Naive B cell (primary cell): ENCODE results near the gene ITGB5. TPM values are rescaled to one million over a fixed set of nuclear protein-coding genes. Genes with fewer than 3 reads are reported as not detected.
A peak's percentile ranks its signal among the peaks of the same experiment; 100 is the strongest.

Experiments
- ATAC-seq, 2 donors: fragments of 150-1000 bp; cut with Tn5 transposase; 2 replicates each; pipeline ENCODE4 v1.10.0; 2021; ENCODE audit warnings: low read depth in 2 of 2, mild to moderate bottlenecking in 2 of 2, moderate library complexity in 2 of 2
- DNase-seq: peaks from one replicate; pipeline ENCODE4 v3.0.0; 2022
- H3K27ac Mint-ChIP-seq, 6 donors: one replicate each; pipeline ENCODE4 v1.8.0; 2020 to 2022; ENCODE audit warnings: mild to moderate bottlenecking in 6 of 6, mixed read lengths in 6 of 6, moderate library complexity in 5 of 6, inconsistent platforms in 2 of 6
- H3K27me3 Mint-ChIP-seq, 3 donors: one replicate each; pipeline ENCODE4 v1.8.0; 2021 to 2022; ENCODE audit warnings: mixed read lengths in 3 of 3, mild to moderate bottlenecking in 1 of 3
- H3K36me3 Mint-ChIP-seq, 2 donors: one replicate each; pipeline ENCODE4 v1.8.0; 2020 to 2022; ENCODE audit warnings: mixed read lengths in 2 of 2, inconsistent platforms in 1 of 2, mild to moderate bottlenecking in 1 of 2
- H3K4me1 Mint-ChIP-seq, 3 donors: one replicate each; pipeline ENCODE4 v1.8.0; 2020 to 2022; ENCODE audit warnings: mixed read lengths in 3 of 3, inconsistent platforms in 1 of 3, mild to moderate bottlenecking in 1 of 3, moderate library complexity in 1 of 3
- H3K4me3 Mint-ChIP-seq, 8 donors: one replicate each; pipeline ENCODE4 v1.8.0; 2020 to 2022; ENCODE audit warnings: mild to moderate bottlenecking in 8 of 8, mixed read lengths in 8 of 8, moderate library complexity in 8 of 8, inconsistent platforms in 2 of 8
- H3K9me3 Mint-ChIP-seq, 7 donors: one replicate each; pipeline ENCODE4 v1.8.0; 2020 to 2022; ENCODE audit warnings: mixed read lengths in 7 of 7, mild to moderate bottlenecking in 5 of 7, inconsistent platforms in 2 of 7, moderate library complexity in 1 of 7
- polyA plus RNA-seq, 6 donors: library from polyadenylated mRNA; unstranded; fragments of 300-500 nt; fragmentation: Illumina TruSeq; gene quantifications; one replicate each; pipeline ENCODE4 v1.2.3, GENCODE V29; 2021; ENCODE audit warnings: low read depth in 6 of 6

Gene ITGB5
- polyA plus RNA-seq, 6 donors from 2014 or later: 0.22 to 2.0 (median 1.1) TPM; not detected in 2

DNA sequence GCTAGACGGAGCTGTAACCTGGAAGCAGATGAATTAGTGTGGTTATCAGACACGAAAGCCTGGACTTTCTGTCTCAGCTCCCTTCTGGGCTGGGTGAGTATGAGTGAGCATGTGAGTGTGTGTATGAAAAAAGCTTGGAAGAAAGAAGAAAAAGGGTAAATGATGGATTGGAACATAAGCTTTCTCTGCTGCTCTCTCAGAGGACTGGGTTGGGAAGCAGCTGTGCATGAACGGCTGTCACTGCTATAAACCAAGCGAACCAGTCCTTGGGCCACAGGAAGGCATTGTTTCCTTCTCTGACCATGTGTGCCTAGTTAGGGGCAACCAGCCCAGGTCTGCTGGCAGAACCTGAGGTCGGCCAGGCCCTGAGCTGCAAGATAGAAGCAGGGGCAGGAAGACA, 119.9 kb downstream of the ITGB5 start:
- ATAC-seq (no peak), DNase-seq (no peak)
- H3K9me3 Mint-ChIP-seq: no peaks in the 10 kb centered on the region
- H3K4me3 Mint-ChIP-seq: no peak overlapping the region
- peaks cover 12 to 47% (median 28%) of the 10 kb centered on the region in 3 donors for H3K27me3 Mint-ChIP-seq
- H3K4me1 Mint-ChIP-seq: no peaks in the 10 kb centered on the region
- H3K27ac Mint-ChIP-seq: no peak overlapping the region
- H3K36me3 Mint-ChIP-seq: no peaks in the 10 kb centered on the region

DNA sequence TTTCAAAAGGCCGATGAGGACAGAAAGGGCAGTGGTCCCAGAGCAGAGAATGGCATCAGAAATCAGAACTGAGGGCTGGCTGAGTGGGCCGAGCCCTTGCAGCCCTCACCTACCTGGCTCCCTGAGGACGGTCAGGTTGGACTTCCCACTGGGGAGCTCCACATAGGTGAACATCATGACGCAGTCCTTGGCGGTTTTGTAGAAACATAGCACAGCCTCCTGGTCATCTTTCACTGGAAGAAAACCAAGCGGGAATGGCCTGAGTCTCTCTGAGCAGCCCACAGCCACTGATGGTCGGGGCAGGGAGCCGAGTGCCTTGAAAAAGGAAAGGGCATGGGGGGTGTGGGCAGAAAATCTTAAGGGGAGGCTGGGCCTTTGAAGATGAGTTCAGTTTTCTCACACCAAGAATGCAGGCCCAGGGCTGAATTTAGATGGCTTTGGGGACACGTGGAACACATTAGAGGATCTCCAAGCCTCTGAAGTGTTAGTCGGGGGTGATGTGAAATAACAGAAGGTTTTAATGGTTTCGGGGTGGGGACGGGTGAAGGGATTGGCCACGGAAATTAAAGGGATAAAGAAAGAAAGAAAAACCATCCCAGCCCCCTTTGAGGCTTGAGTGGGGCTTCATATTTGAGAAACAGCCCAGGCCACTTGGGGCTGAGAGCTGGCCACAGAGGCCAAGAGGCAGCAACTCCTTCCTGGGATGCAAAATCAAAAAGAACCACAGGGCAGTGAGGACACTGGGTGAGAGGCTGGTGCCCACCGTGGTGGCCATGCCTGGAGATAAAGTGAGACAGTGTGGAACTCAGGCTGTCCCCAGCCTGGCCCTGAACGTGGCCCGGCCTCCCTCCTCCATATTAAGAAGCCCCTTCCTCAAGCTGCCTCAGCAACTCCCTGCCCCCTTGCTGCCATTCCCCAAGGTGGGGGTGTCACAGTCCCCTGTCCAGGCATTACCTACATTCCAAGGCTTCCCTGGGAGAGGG, 120.8 kb downstream of the ITGB5 start:
- H3K4me3 Mint-ChIP-seq: no peak overlapping the region
- DNase-seq (no peak), ATAC-seq (no peak)
- H3K27me3 Mint-ChIP-seq: peaks cover 7 to 41% (median 26%) of the 10 kb centered on the region in 3 donors
- no peaks in the 10 kb centered on the region for H3K9me3 Mint-ChIP-seq
- peak overlapping the region in 2 of 6 donors; percentile 15 to 31 for H3K27ac Mint-ChIP-seq
- no peaks in the 10 kb centered on the region for H3K36me3 Mint-ChIP-seq
- peaks cover under 1 to 4% (median 2%) of the 10 kb centered on the region in 3 donors for H3K4me1 Mint-ChIP-seq

GRCh38 chr3:124765197-124765840, 121.8 kb downstream of the ITGB5 start:
- Mint-ChIP-seq H3K4me1 (peaks cover 4 to 7% (median 5%) of the 10 kb centered on the region in 3 donors), H3K27ac (peak overlapping the region in 1 of 6 donors; percentile 11), H3K4me3 (peak overlapping the region in 1 of 8 donors; percentile 35), H3K9me3 (no peaks in the 10 kb centered on the region), H3K36me3 (no peaks in the 10 kb centered on the region), H3K27me3 (peaks cover 7 to 38% (median 29%) of the 10 kb centered on the region in 3 donors)
- no peak for DNase-seq
- no peak for ATAC-seq

DNA sequence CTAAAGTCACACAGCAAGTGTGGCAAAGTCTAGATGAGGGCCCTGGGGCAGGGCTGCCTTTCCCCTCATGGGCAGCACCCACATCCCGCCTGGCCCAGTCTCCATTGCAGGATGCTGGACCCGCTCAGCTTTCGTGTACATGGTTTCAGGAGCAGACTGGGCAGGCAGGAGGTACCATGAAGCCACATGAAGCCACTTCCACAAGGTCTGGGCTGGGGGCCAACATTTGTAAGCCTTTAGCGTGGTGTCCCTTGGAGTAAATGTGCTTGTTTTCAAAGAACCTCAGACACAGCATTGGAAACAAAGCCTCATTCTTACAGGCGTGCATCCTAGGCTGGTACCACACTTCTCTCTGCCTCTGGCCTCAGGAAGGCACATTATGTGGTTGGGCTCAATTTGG, 122.4 kb downstream of the ITGB5 start:
- Mint-ChIP-seq H3K27ac (no peak overlapping the region), H3K36me3 (no peaks in the 10 kb centered on the region), H3K4me1 (peaks cover 4 to 7% (median 5%) of the 10 kb centered on the region in 3 donors), H3K4me3 (no peak overlapping the region), H3K27me3 (peaks cover 3 to 41% (median 24%) of the 10 kb centered on the region in 3 donors), H3K9me3 (no peaks in the 10 kb centered on the region)
- ATAC-seq: no peak
- DNase-seq: no peak

DNA sequence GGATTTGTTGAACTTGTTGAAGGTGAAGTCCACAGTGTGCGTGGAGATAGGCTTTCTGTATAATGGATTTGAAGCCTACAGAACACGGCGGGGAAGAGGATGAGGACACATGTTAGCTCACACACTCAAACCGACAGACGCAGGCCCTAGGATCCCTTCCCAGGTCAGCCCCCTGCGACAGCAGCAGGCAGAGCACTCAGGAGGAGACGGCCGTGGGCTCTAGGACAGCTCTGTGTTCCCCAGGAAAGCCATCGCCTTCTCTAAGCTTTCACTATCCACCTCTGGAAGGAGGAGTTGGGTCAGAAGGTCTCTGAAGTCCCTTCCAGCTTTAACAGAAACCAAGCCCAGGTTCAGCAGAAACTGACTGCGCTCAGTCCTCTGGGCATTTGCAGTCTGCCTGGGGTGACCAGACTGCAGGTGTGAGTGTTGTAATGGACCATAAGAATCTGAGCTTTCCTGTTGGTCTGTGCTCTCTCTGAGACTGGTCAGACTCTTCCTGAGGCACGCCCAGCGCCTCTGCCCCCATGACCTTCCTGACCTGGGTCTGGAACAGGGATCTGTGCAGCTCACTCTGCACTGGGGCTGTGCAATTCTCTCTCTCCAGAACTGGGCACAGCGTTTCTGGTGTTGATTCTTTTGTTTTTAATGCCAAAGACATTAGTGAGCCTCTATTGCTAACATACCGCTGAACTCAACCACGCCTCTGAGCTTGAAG, 123.4 kb downstream of the ITGB5 start:
- Mint-ChIP-seq H3K4me3 (no peak overlapping the region), H3K36me3 (no peaks in the 10 kb centered on the region), H3K9me3 (no peaks in the 10 kb centered on the region), H3K4me1 (peaks cover 4 to 7% (median 5%) of the 10 kb centered on the region in 3 donors), H3K27me3 (peaks cover 0 to 42% (median 24%) of the 10 kb centered on the region in 3 donors), H3K27ac (no peak overlapping the region)
- DNase-seq (no peak), ATAC-seq (no peak)

DNA sequence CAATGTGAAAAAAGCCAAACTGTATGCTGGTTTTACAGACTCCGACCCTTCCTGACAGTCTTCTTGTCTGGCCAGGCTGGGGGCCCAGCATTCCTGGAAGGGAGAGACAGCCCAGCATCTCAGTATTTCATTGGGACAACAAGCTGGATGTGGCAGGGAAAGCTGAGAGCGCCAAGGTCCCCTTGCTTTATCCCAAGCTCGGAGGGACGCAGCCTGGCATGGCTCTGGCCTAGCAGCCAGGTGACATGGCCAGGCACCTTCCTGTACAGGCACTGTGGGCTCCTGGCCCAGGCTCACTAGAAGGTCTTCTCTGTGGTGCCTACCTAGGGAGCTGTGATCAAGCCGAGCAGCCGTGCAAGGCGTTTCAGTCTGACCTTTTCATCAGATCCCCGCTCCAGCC, 124.0 kb downstream of the ITGB5 start:
- peaks cover 0 to 37% (median 24%) of the 10 kb centered on the region in 3 donors for H3K27me3 Mint-ChIP-seq
- H3K4me1 Mint-ChIP-seq: peaks cover 4 to 7% (median 5%) of the 10 kb centered on the region in 3 donors
- H3K9me3 Mint-ChIP-seq: no peaks in the 10 kb centered on the region
- H3K4me3 Mint-ChIP-seq: no peak overlapping the region
- H3K27ac Mint-ChIP-seq: no peak overlapping the region
- no peaks in the 10 kb centered on the region for H3K36me3 Mint-ChIP-seq
- no peak for ATAC-seq
- no peak for DNase-seq

DNA sequence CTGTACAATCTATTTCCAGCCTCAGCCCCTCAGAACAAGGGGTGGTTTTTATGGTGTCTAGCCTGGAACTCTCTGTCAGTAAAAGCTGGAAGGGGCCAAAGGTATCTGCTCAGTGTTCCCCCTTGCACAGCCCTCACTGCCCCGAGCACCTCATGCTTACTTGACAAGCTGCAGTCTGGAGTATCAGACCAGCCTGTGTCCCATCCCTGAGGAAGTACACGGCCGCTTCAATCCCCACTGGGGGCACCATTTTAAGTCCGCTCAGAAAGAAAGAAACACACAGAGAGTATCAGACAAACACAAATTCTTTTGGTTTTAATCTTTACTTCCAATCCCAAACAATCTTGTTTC, 124.5 kb downstream of the ITGB5 start:
- Mint-ChIP-seq H3K27ac (no peak overlapping the region), H3K36me3 (no peaks in the 10 kb centered on the region), H3K4me3 (no peak overlapping the region), H3K9me3 (no peaks in the 10 kb centered on the region), H3K4me1 (peaks cover 4 to 7% (median 5%) of the 10 kb centered on the region in 3 donors), H3K27me3 (peaks cover 0 to 35% (median 26%) of the 10 kb centered on the region in 3 donors)
- DNase-seq (no peak), ATAC-seq (no peak)

- Mint-ChIP-seq H3K4me3 (no peak overlapping the region), H3K36me3 (no peaks in the 10 kb centered on the region), H3K9me3 (no peaks in the 10 kb centered on the region), H3K4me1 (peaks cover 4 to 7% (median 5%) of the 10 kb centered on the region in 3 donors), H3K27ac (no peak overlapping the region), H3K27me3 (peaks cover 0 to 40% (median 28%) of the 10 kb centered on the region in 3 donors)
- DNase-seq (no peak), ATAC-seq (no peak)
These were observed 125.1 kb downstream of the ITGB5 start for GRCh38 chr3:124761935-124762660.

DNA sequence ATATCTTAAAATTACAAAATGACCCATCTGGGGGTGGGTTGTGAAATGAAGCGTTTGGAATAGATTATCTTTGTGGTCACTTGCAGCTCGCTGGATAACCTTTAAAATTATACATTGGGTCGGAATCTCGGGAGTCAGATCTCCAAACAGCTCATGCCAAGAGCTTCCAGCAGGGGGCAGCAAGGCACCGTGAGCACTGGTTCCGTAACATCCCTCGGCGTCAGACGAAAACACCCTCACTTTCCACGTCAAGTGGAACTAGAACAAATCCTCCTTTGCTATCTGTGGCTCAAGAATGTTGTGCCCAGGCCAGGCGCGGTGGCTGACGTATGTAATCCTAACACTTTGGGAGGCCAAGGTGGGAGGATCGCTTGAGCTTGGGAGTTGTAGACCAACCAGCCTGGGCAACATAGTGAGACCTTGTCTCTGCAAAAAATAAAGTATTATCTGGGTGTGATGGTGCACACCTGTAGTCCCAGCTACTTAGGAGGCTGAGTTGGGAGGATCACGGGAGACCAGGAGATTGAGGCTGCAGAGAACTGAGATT, 125.8 kb downstream of the ITGB5 start:
- no peaks in the 10 kb centered on the region for H3K36me3 Mint-ChIP-seq
- DNase-seq (peak; percentile 48), ATAC-seq (peak; percentile 54 to 74)
- no peaks in the 10 kb centered on the region for H3K9me3 Mint-ChIP-seq
- H3K27ac Mint-ChIP-seq: no peak overlapping the region
- peaks cover 0 to 37% (median 33%) of the 10 kb centered on the region in 3 donors for H3K27me3 Mint-ChIP-seq
- peak overlapping the region in 6 of 8 donors; percentile 23 to 73 (median 45) for H3K4me3 Mint-ChIP-seq
- H3K4me1 Mint-ChIP-seq: peaks cover 4 to 7% (median 5%) of the 10 kb centered on the region in 3 donors

DNA sequence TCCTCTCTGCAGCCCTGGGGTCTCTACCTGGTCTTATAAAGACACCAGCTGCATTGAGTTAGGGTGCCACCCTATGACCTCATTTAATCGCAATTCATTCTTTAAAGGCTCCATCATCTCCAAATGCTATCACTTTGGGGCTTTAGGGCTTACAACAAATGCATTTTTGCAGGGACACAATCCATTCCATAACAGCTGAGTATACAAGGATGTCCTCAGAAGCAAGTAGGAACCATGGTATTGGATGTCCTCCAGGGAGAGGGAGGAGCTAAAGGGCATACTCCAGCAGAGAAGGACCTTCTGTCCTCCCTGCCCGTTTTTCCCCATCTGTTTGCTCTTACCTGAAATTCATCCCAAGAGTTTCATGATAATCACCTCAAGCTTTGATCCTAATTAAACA, 126.6 kb downstream of the ITGB5 start:
- no peak overlapping the region for H3K27ac Mint-ChIP-seq
- no peak for ATAC-seq

DNA sequence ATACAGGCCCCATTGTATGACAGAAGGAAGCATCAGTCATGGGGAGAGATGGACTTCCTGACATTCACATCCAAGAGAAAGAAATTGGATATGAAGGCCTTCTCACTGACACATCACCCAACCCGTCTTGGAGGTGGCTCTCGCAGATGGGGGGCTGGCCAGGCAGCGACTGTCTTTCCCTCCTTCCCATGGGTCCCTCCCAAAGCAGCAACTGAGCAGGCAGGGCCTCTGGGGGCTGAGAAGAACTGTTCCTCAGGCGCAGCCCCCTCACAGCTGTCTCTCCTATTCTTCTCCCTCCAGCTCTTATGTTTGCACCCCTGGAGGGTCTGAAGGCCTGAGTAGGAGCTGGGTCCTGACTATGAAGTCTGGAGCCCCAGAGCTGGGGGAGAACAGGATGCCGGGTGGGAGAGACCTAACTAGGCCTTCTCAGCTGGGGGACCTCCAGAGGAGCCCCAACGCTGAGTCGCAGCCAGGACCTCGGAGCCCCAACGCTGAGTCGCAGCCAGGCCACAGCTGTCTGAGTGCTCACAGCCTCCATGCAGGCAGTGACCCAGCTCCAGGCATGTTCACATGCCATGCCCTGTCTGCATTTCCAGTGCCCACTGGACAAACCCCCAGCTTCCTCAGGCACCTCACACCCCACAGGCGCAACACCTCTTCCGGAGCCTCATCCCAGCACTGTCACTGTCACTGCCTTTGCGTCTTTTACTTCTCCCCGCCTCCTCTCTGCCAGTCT, 127.3 kb downstream of the ITGB5 start:
- Mint-ChIP-seq H3K9me3 (no peaks in the 10 kb centered on the region), H3K27ac (peak overlapping the region in 1 of 6 donors; percentile 50), H3K27me3 (peaks cover 0 to 40% (median 30%) of the 10 kb centered on the region in 3 donors), H3K4me3 (no peak overlapping the region), H3K4me1 (peaks cover 4 to 7% (median 5%) of the 10 kb centered on the region in 3 donors), H3K36me3 (no peaks in the 10 kb centered on the region)
- no peak for ATAC-seq
- no peak for DNase-seq

More for the DNA sequence above, 126.6 kb downstream of the ITGB5 start:
- Mint-ChIP-seq H3K36me3 (no peaks in the 10 kb centered on the region), H3K9me3 (no peaks in the 10 kb centered on the region), H3K4me1 (peaks cover 4 to 7% (median 5%) of the 10 kb centered on the region in 3 donors), H3K27me3 (peaks cover 0 to 40% (median 31%) of the 10 kb centered on the region in 3 donors), H3K4me3 (no peak overlapping the region)
- DNase-seq: no peak
